AG09309 (cell line): ENCODE measurements around the gene FKBP10.

Experiments used
- DNase-seq: peaks from one replicate; pipeline ENCODE4 v3.0.0-alpha.2; 2010; ENCODE audit warnings: low read depth
- H3K4me3 ChIP-seq: 2 replicates; pipeline ENCODE4 v1.5.1; 2011; ENCODE audit warnings: mild to moderate bottlenecking, low read depth, low read length, moderate library complexity; ENCODE audit not compliant: control insufficient read depth
- TF ChIP-seq, protein P1 (sequence below): IDR thresholded peaks from 2 replicates; pipeline ENCODE4 v1.5.1; 2011; ENCODE audit warnings: mild to moderate bottlenecking, low read depth, low read length, inconsistent platforms; ENCODE audit not compliant: insufficient read depth, control insufficient read depth; ENCODE audit errors: missing control alignments

The FKBP10 gene, protein sequence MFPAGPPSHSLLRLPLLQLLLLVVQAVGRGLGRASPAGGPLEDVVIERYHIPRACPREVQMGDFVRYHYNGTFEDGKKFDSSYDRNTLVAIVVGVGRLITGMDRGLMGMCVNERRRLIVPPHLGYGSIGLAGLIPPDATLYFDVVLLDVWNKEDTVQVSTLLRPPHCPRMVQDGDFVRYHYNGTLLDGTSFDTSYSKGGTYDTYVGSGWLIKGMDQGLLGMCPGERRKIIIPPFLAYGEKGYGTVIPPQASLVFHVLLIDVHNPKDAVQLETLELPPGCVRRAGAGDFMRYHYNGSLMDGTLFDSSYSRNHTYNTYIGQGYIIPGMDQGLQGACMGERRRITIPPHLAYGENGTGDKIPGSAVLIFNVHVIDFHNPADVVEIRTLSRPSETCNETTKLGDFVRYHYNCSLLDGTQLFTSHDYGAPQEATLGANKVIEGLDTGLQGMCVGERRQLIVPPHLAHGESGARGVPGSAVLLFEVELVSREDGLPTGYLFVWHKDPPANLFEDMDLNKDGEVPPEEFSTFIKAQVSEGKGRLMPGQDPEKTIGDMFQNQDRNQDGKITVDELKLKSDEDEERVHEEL

DNA sequence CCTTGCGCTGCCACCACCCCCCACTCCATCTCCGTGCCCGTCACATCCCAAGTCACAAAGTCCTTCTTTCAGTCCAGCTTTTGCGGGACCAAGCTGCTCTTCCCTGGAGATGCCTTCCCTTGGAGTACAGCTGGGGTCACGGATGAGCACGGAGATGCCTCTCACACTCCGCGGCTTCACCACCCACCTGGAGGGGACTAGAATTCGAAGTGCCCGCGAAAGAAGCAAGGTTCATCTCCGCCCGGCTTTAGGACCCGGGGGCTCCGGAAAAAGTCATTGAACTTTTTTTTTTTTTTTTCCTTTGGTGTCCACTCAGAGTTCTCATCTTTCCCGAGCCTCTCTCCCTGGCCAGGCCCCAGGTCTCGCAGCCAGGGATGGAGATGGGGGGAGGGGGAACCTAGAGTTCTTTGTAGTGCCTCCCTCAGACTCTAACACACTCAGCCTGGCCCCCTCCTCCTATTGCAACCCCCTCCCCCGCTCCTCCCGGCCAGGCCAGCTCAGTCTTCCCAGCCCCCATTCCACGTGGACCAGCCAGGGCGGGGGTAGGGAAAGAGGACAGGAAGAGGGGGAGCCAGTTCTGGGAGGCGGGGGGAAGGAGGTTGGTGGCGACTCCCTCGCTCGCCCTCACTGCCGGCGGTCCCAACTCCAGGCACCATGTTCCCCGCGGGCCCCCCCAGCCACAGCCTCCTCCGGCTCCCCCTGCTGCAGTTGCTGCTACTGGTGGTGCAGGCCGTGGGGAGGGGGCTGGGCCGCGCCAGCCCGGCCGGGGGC, at the start of gene FKBP10:
TSS of gene FKBP10 (plus strand) at position 624 of the 771 bp plus-strand sequence. CDS start at position 655, 31 bp downstream.
- DNase-seq: no peak
- TF ChIP-seq, protein P1, sequence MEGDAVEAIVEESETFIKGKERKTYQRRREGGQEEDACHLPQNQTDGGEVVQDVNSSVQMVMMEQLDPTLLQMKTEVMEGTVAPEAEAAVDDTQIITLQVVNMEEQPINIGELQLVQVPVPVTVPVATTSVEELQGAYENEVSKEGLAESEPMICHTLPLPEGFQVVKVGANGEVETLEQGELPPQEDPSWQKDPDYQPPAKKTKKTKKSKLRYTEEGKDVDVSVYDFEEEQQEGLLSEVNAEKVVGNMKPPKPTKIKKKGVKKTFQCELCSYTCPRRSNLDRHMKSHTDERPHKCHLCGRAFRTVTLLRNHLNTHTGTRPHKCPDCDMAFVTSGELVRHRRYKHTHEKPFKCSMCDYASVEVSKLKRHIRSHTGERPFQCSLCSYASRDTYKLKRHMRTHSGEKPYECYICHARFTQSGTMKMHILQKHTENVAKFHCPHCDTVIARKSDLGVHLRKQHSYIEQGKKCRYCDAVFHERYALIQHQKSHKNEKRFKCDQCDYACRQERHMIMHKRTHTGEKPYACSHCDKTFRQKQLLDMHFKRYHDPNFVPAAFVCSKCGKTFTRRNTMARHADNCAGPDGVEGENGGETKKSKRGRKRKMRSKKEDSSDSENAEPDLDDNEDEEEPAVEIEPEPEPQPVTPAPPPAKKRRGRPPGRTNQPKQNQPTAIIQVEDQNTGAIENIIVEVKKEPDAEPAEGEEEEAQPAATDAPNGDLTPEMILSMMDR: no peak
- H3K4me3 ChIP-seq: peak within 1 kb of the TSS; percentile 97

DNA sequence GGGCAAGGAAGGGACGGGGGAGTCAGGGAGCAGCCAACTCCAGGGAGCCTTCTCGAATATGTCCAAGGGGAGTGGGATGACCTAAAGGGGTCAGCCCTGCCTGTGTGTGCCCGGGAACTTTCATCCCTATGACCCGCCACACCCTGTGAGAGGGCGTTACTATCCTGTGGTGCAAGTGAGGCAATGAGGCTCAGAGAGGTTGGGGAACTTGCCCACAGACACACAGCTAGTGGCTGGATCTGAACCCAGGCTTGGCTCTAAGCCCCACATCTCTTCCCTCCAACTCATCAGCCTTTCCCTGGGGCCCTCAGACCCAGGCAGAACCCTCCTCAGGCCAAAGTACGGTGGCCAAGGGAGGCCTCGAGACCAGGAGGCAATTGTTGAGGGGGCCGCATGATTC, 49.5 kb upstream of the FKBP10 start:
- TF ChIP-seq, protein P1: no peak
- no peak overlapping the region for H3K4me3 ChIP-seq

DNA sequence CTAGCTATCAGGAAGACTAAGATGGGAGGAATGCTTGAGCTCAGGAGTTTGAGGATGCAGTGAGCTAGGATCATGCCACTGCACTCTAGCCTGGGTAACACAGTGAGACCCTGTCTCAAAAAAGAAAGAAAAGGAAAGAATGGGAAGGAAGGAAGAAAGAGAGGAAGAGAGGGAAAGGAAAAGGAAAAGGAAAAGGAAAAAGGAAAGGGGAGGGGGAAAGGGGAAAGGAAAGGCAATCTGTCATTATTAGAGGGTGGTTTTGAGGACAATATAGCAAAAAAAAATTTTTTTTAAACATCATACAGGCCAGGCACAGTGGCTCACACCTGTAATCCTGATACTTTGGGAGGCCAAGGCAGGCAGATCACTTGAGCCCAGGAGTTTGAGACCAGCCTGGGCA, 46.7 kb upstream of the FKBP10 start:
- TF ChIP-seq, protein P1: no peak
- no peak for DNase-seq
- no peak overlapping the region for H3K4me3 ChIP-seq

More for the DNA sequence above, 49.5 kb upstream of the FKBP10 start:
- DNase-seq: no peak

DNA sequence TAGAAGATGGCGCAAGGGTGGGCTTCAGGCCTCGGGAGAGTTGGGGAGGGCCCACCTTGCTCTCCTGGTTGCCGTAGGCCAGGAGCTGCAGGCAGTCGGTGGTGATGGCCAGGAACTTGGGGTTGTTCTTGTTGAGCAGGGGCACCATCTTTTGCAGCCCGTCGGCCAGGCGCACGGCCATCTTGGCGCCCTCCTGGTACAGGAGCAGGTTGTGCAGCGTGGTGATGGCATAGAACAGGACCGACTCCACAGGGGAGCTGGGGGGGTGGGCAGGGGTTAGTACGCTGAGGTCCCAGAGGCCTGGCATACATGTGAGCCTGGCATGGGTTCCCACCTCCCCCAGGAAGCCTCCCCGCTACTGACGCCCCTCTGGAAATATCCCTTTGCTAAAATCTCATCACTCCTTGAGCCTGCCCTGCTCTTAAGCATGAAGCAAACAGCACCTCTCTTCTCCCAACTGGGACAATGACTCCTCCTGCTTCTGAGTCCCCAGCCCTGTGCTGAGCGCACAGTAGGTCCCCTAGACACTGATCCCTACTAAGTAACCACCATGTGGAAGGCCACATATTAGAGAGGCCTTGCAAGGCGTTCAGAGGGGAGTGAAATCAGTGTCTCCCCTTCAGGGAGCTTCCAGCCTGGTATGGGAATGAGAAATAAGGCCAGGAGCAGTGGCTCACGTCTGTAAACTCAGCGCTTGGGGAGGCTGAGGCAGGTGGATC, 45.3 kb upstream of the FKBP10 start:
- TF ChIP-seq, protein P1: no peak
- DNase-seq: no peak
- no peak overlapping the region for H3K4me3 ChIP-seq

DNA sequence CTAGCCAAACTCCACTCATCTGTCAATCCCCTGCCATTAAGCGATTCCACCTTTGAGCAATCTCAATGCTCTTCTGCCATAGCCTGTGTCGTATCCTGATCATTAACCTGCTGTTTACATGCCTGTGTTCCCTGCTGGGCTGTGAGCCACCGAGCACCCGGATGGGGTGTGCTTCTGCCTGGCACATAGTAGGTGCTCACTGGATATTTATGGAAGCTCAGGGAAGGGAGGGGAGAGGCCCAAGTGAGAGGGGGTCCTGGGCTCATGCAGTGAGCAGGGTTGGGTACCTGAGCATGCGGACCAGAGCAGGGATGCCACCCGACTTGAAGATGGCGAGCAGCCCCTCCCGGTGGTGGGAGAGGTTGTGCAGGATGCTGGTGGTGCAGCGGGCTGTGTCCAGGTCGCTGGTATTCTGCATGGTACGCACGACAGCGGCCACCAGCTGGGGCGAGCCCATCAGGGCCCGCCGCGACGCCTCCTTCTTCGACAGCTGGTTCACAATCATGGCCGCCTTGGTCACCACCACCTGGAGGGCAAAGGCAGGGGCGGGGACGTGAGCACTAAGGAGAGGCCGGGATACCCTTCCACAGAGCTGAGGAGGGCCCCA, 44.0 kb upstream of the FKBP10 start:
- no peak for DNase-seq
- TF ChIP-seq, protein P1: no peak
- no peak overlapping the region for H3K4me3 ChIP-seq
